Neuron (in vitro differentiated cells): ENCODE data around the gene JMJD4.
"Not testable (repeated sequence)": the region's sequence is repeated elsewhere in the genome, so short reads cannot be mapped to it uniquely, and the experiment has no call there.

Experiments
- H2AFZ ChIP-seq: one replicate; pipeline ENCODE4 v1.6.1; 2013; ENCODE audit warnings: low read depth, mild to moderate bottlenecking, inconsistent platforms, low read length, moderate library complexity
- H3K27me3 ChIP-seq: one replicate; pipeline ENCODE4 v1.6.1; 2013; ENCODE audit warnings: low read length; ENCODE audit not compliant: insufficient read depth
- H3K36me3 ChIP-seq: one replicate; pipeline ENCODE4 v1.6.1; 2013; ENCODE audit warnings: low read length; ENCODE audit not compliant: insufficient read depth
- H3K4me1 ChIP-seq: one replicate; pipeline ENCODE4 v1.6.1; 2013; ENCODE audit warnings: low read length; ENCODE audit not compliant: insufficient read depth
- H3K4me3 ChIP-seq: 2 replicates; pipeline ENCODE4 v1.5.1; 2013; ENCODE audit warnings: mild to moderate bottlenecking, low read length, moderate library complexity
- H3K9me3 ChIP-seq: one replicate; pipeline ENCODE4 v1.6.1; 2013; ENCODE audit warnings: low read length

Gene JMJD4

DNA sequence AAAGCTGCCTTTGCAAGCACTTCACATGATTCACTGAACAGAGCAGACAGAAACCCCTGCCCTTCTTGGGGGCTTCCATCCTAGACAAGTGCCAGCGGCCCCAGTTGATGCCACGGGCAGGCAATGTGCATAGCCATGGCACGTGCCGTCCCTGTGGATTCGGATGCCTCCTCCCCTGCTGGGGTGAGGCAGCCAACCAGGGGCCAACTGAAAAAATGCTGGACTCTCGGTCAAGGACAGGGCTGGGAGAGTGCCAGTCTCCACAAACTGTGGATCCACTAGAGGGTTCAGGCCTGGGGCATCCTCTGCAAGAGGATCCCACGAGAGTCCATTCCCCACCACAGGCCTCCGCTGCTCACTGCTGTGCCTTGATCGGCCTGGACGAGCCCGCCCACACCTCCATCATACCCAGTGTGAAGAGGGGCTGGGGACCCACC is 3.8 kb downstream of the JMJD4 start:
- no peaks in the 10 kb centered on the region for H3K27me3 ChIP-seq
- no peaks in the 10 kb centered on the region for H3K9me3 ChIP-seq
- peaks cover 27% of the 10 kb centered on the region for H3K36me3 ChIP-seq
- H3K4me3 ChIP-seq: no peak overlapping the region
- H3K4me1 ChIP-seq: peaks cover 38% of the 10 kb centered on the region
- no peak overlapping the region for H2AFZ ChIP-seq

DNA sequence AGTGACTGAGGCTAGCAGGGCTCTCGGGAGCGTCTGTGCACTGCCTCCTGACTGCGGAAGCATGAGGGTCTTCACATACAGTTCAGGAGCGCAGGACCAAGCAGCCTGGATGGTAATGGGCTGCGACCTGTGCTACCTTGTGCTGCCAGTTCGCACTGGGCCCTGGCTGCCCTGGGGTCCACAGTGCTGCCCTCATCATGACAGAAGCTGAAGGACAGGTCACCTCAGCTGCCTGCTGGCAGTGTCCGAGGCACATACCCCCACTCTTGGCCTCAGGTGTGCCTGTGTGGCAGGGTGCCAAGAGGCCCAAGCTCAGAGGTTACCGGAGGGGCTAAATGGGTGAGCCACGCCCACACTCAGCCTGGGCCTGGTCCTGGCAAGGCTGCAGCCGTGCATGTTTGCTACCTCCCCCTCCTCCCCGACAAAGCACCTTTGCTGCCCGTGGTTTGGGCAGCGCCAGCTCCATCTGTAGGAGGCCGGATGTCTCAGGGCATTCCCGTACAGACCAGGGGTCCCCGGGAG is 4.4 kb downstream of the JMJD4 start:
- Histone ChIP-seq H3K27me3 (no peaks in the 10 kb centered on the region), H3K4me3 (no peak overlapping the region), H3K9me3 (no peaks in the 10 kb centered on the region), H3K4me1 (peaks cover 33% of the 10 kb centered on the region), H2AFZ (no peak overlapping the region), H3K36me3 (peaks cover 27% of the 10 kb centered on the region)

DNA sequence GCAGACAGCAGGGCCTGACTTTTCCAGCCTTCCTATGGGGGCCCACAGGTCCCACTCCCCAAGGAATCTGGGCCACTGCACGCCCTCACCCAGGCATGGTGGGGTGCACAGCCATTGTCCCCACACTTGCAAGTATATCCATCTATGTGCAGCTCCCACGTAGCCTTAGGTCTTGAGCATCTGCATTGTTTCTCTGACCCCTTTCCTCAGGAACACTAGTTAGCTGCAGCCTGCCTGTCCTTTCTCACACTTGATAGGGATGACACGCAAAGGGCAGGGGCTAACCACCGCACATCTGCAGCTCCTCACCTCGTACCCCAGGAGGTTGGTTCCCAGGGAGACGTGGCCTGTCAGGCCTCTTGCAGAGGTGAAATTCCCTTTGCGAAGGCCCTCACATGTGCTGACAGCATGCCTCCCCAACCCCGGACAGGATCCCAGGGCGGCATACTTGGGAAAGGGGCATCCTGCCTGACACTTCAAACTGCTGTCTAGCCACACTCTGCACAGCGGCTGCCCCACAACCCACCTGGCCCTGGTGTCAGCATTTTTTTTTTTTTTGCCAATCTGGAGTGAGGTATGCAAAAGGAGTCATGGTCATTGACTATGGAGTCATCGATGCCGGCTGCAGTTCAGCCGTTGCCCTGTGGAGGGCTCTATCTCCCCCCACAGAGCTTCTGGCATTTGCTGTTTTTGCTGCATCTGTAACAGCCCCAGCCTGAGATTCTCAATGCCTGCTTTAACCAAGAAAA is 5.0 kb downstream of the JMJD4 start:
- H3K27me3 ChIP-seq: no peaks in the 10 kb centered on the region
- H3K36me3 ChIP-seq: peaks cover 27% of the 10 kb centered on the region
- peaks cover 31% of the 10 kb centered on the region for H3K4me1 ChIP-seq
- no peaks in the 10 kb centered on the region for H3K9me3 ChIP-seq
- H3K4me3 ChIP-seq: no peak overlapping the region
- H2AFZ ChIP-seq: no peak overlapping the region

DNA sequence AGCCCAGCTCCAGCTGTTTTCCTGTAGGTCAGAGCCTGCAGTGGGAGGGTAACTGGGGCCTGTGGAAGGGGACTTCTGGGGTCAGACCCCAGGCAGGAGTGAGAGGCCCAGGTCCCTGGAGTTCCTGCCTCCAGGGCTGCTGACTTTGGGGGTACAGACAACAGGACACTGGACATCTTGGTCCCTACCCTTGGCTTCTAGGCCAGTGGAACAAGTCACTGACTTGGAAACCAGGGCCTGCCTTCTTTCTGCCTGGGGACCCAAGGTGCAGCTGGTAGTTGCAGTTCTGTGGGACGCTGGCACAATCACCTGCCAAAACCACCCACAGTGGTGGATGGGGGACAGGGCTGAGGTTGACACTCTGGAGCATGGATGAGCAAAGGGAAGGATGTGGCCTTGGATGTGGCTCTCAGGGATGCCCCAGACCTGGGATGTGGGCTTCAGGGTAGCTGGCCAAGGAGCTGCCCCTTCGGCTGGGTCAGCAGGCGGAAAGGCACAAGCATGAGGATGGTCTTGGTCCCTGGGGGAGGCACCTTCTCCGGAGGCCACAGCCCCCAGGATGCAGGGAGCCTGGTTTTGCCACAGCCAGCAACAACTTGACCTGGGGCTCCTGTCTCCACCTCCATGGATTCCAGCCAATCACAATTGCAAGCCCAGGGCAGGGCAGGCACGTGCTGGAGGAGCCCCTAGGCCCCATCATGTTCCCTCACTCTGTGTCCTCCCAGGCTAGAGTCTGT is 5.8 kb downstream of the JMJD4 start:
- H3K36me3 ChIP-seq: peaks cover 27% of the 10 kb centered on the region
- H2AFZ ChIP-seq: no peak overlapping the region
- peaks cover 28% of the 10 kb centered on the region for H3K4me1 ChIP-seq
- peak overlapping the region; percentile 37 for H3K4me3 ChIP-seq
- no peaks in the 10 kb centered on the region for H3K27me3 ChIP-seq
- H3K9me3 ChIP-seq: no peaks in the 10 kb centered on the region

DNA sequence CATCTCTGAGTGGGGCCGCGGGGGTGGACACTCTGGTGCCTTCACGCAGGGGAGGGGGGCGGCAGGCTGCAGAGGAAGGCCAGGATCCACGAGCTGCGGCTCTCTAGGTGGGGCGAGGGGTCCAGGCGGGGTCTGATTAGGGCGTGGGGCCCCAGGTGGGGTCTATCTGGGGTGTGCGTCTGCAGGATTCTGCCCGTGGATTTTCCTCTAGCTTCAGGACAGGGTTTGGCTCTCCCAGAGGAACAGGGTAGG is 6.3 kb downstream of the JMJD4 start:
- no peaks in the 10 kb centered on the region for H3K9me3 ChIP-seq
- H3K36me3 ChIP-seq: peaks cover 27% of the 10 kb centered on the region
- H2AFZ ChIP-seq: no peak overlapping the region
- H3K27me3 ChIP-seq: no peaks in the 10 kb centered on the region
- H3K4me1 ChIP-seq: peaks cover 24% of the 10 kb centered on the region
- peak overlapping the region; percentile 37 for H3K4me3 ChIP-seq

DNA sequence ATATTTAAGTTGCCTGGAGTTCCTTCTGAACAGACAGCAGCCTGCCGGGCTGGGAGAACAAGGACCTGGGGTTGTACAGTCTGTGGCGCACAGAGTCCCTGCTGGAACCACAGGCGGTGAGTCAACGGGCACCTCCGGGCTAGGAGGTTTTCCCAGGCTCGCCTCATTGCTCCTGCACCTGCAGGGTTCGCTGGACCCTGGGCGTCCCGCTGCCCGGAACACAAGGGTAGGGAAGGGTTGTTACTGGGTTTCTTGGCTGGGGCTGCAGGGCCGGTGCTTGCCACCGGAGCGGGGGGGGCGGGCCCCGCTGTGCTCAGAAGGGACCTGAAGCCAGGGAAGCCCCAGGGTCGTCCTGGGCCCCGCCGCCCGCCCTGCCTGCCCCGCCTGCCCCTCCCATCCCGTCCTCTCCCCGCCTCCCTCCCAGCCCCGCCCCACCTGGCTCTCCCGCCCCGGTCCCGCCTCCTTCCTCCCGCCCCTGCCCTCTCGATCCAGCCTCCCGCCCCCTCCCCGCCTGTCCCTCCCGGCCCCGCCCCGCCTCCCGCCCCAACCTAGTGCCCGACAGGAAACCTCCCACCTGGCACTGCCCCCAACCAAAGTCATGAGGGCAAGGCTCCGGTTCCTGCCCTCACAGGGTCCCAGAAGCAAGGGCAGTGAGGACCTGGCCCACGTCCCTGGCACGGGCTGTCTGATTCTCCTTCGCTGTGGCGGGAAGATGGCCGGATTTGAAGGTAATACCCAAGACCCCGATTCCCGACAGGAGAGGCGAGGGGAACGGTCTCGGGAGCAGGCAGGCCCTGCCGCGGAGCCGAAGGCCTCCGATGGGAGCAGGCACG is 6.8 kb downstream of the JMJD4 start:
- Histone ChIP-seq H3K9me3 (no peaks in the 10 kb centered on the region), H3K4me1 (peaks cover 20% of the 10 kb centered on the region), H3K4me3 (peak overlapping the region; percentile 45), H3K36me3 (peaks cover 22% of the 10 kb centered on the region), H2AFZ (no peak overlapping the region), H3K27me3 (no peaks in the 10 kb centered on the region)

DNA sequence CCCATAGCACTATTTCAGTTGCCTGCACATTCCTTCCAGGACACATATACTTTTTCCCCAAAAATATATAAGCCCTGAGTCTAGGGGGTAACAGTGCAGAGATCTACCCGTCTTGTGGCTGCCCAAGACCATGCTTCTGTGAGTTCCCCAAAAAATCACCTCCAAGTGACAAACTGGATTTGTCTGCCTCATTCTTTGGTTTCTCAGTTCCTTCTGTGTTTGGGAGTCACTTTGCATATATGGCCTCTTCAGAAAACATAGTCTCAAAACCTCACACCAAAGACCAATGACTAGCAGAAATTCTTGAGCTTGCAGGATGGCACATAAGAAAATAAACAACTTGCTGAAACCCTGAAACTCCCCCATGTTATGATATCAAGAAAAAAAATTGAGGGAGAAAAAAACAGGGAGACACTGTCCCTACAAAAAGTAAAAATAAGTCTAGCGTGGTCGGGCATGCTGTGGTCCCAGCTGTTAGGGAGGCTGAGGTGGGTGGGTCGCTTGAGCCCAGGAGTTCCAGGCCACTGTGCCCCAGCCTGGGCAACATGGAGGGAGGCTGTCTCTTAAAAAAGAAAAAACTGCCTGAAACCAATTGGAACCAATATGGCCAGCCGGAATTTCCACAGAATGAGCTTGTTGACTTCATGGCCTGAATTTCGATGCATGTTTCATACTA is 8.0 kb downstream of the JMJD4 start:
- Histone ChIP-seq H3K9me3 (no peaks in the 10 kb centered on the region), H3K4me3 (no peak overlapping the region), H3K27me3 (no peaks in the 10 kb centered on the region), H2AFZ (no peak overlapping the region), H3K4me1 (peaks cover 24% of the 10 kb centered on the region), H3K36me3 (peaks cover 11% of the 10 kb centered on the region)

DNA sequence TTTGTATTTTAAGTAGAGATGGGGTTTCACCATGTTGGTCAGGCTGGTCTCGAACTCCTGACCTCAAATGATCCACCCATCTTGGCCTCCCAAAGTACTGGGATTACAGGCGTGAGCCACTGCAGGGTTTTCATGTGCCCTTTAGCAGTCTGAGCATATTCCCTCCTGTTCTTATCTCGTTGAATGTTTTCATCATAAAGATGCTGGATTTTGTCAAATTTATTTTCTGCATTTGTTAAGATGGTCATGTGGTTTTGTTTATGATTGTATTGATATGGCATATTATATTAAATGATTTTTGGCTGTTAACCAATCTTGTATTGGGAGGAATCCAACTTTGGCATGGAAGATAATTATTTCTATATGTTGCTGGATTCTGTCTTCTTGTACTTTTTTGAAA is 8.8 kb downstream of the JMJD4 start:
- Histone ChIP-seq H2AFZ (no peak overlapping the region), H3K4me3 (no peak overlapping the region), H3K36me3 (peaks cover 4% of the 10 kb centered on the region), H3K4me1 (peaks cover 24% of the 10 kb centered on the region), H3K9me3 (no peaks in the 10 kb centered on the region), H3K27me3 (no peaks in the 10 kb centered on the region)

DNA sequence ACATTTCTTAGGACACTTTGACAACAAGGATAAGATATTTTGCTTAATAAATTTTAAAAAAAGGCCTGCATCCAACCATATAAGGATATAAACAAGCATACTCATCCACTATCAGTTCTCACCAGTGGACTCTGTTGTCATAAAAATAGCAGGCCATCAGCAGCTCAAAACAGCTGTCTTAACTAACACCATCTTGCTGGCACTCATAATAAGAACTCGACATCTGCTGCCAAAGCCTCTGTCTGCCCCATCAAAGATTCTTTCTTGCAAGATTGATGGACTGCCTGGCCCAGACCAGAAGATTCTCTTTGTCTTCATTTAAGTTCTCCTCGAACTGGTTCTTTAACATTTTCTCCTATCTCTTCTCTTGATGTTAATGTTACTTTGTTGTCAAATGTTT is 10.1 kb downstream of the JMJD4 start:
- peaks cover 5% of the 10 kb centered on the region for H3K9me3 ChIP-seq
- H2AFZ ChIP-seq: no peak overlapping the region
- no peaks in the 10 kb centered on the region for H3K36me3 ChIP-seq
- no peak overlapping the region for H3K4me3 ChIP-seq
- peaks cover 21% of the 10 kb centered on the region for H3K4me1 ChIP-seq
- no peaks in the 10 kb centered on the region for H3K27me3 ChIP-seq

DNA sequence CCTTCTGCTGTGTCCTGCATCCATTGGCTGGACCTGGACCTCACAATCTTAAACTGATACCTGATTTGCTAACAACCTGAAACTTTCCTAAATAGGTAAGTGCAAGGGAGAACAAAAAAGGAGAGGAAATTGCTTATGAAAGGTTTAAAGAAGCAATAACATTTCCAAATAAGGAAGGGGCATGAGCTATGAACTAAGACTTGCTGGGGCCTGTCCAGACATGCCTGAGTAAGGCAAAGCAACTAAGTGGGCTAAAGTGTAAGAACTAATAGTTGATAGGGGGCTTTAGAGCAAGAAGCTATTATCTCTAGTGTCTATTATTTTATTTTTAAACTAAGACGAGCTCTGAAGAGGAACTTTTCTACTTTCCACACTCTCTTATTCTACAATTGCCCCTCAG is 11.6 kb downstream of the JMJD4 start:
- Histone ChIP-seq H3K36me3 (no peaks in the 10 kb centered on the region), H2AFZ (peak overlapping the region; percentile 26), H3K27me3 (no peaks in the 10 kb centered on the region), H3K4me3 (no peak overlapping the region), H3K4me1 (peaks cover 7% of the 10 kb centered on the region), H3K9me3 (peaks cover 12% of the 10 kb centered on the region)

DNA sequence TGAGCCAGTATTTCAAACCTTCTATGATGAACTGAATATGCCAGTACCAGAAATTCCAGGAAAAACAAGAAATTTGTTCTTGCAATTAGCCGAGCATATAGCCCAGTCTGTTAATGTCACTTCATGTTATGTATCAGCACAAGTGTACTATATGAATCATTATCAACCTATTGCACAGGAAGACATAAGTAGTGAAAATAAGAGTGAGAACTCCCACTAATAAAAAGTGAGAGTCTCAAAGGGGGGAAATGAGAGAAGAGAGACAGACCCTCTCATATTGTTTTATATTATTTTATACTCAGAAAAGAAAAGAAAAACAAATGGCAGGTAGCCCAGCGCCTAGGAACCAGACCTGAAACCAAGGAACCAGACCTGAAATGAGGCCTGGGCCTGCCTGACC is 16.2 kb downstream of the JMJD4 start:
- Histone ChIP-seq H2AFZ (no peak overlapping the region), H3K4me3 (no peak overlapping the region), H3K27me3 (no peaks in the 10 kb centered on the region), H3K9me3 (peaks cover 12% of the 10 kb centered on the region), H3K4me1 (peaks cover 4% of the 10 kb centered on the region), H3K36me3 (no peaks in the 10 kb centered on the region)

DNA sequence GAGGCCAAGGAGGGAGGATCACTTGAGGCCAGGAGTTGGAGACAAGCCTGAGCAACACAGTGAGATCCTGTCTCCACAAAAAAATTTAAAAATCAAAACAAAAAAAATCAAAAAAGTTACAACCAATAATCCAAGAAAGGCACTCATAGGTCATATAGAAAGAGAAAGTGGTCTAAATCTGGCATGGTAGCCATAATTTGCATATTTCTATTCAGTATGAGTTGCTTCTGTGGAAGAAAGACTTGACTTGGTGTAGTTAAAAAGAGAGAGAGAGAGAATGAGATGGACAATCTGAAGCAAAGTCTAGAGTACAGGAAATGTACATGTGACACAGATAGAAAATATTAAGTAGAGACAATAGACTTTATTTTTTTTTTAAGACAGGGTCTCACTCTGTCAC is 22.5 kb downstream of the JMJD4 start:
- Histone ChIP-seq H3K36me3 (no peaks in the 10 kb centered on the region), H3K4me3 (no peak overlapping the region), H2AFZ (no peak overlapping the region), H3K4me1 (no peaks in the 10 kb centered on the region), H3K27me3 (no peaks in the 10 kb centered on the region), H3K9me3 (peaks cover 2% of the 10 kb centered on the region)

DNA sequence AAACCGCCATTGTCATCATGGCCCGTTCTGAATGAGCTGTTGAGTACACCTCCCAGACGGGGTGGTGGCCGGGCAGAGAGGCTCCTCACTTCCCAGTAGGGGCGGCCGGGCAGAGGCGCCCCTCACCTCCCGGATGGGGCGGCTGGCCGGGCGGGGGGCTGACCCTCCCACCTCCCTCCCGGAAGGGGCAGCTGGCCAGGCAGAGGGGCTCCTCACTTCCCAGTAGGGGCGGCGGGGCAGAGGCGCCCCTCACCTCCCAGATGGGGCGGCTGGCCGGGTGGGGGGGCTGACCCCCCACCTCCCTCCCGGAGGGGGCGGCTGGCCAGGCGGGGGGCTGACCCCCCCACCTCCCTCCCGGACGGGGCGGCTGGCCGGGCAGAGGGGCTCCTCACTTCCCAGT is 24.6 kb downstream of the JMJD4 start:
- not testable (repeated sequence) for H3K4me3 ChIP-seq

More for the DNA sequence above, 24.6 kb downstream of the JMJD4 start:
- H3K27me3 ChIP-seq, H3K4me1 ChIP-seq, H3K36me3 ChIP-seq, H3K9me3 ChIP-seq, H2AFZ ChIP-seq: not testable (repeated sequence)
